Heart right ventricle (tissue), 16 donors: ENCODE data around the gene POLG. TPM values are rescaled to one million over a fixed set of nuclear protein-coding genes. Genes with fewer than 3 reads are reported as not detected.
A peak's percentile ranks its signal among the peaks of the same experiment; 100 is the strongest.

ENCODE experiments used
- ATAC-seq, 8 donors: fragments of 200-7000 bp; cut with Tn5 transposase; one replicate each; pipeline ENCODE4 v1.9.1; 2020; ENCODE audit warnings: mild to moderate bottlenecking in 8 of 8, moderate library complexity in 8 of 8, moderate number of reproducible peaks in 1 of 8
- DNase-seq, 2 donors: peaks; one replicate each; pipeline ENCODE4 v3.0.0-alpha.2; 2020
- H3K27ac ChIP-seq, 10 donors: fragments of 200-600 bp; sonication (generic) in 2 of 10; one replicate each; pipeline versions ENCODE4 v1.5.0 to v1.8.0; 2020 to 2022; ENCODE audit warnings: mild to moderate bottlenecking in 3 of 10
- H3K27me3 ChIP-seq, 7 donors: fragments of 200-600 bp; one replicate each; pipeline ENCODE4 v1.8.0; 2021 to 2022; ENCODE audit warnings: mild to moderate bottlenecking in 2 of 7
- H3K36me3 ChIP-seq, 9 donors: fragments of 200-600 bp; sonication (generic) in 1 of 9; one replicate each; pipeline versions ENCODE4 v1.5.0 to v1.8.0; 2020 to 2022; ENCODE audit warnings: mild to moderate bottlenecking in 2 of 9
- H3K4me1 ChIP-seq, 9 donors: fragments of 200-600 bp; sonication (generic) in 1 of 9; one replicate each; pipeline versions ENCODE4 v1.5.0 to v1.8.0; 2020 to 2022; ENCODE audit warnings: mild to moderate bottlenecking in 4 of 9
- H3K4me3 ChIP-seq, 10 donors: fragments of 200-600 bp; sonication (generic) in 2 of 10; one replicate each; pipeline versions ENCODE4 v1.5.0 to v1.8.0; 2020 to 2022; ENCODE audit warnings: mild to moderate bottlenecking in 7 of 10, moderate library complexity in 2 of 10
- H3K9me3 ChIP-seq, 11 donors: fragments of 200-600 bp in 10 of 11; sonication (generic) in 2 of 11; one replicate each; pipeline versions ENCODE4 v1.5.0 to v1.8.0; 2013 to 2022; ENCODE audit warnings: mild to moderate bottlenecking in 2 of 11, control low read depth in 1 of 11, moderate library complexity in 1 of 11
- CTCF ChIP-seq, 9 donors: fragments of 200-600 bp; sonication (generic) in 2 of 9; IDR thresholded peaks; one replicate each; pipeline versions ENCODE4 v1.5.0 to v1.8.0; 2021 to 2022; ENCODE audit warnings: antibody characterized with exemption in 9 of 9, mild to moderate bottlenecking in 5 of 9, moderate library complexity in 1 of 9
- WGBS, 2 donors: extraction: QIAGEN DNeasy Blood & Tissue Kit; methylation state at CpG; one replicate each; pipeline ENCODE4 v1.1.7; 2013; ENCODE audit warnings: inconsistent platforms in 1 of 2; 5-methylcytosine and 5-hydroxymethylcytosine counted together
- intact Hi-C, 10 donors: fragments of 100-400 bp; cut with DNase I; formaldehyde crosslinking; loops; one replicate each; pipeline versions ENCODE4 v1.11.1 to v1.14.2; 2022
- polyA plus RNA-seq, 2 donors: library from polyadenylated mRNA; stranded (reverse); fragments of 200-250 nt; gene quantifications; one replicate each; pipeline ENCODE4 v1.2.3, GENCODE V29; 2013
- total RNA-seq, 10 donors: library from RNA; stranded (reverse); fragmentation: NEBNext Ultra II Directional in 3 of 10; extraction: Animal tissue kit (Norgen Biotek cat#: 25700) in 3 of 10; gene quantifications; one replicate each; pipeline versions ENCODE4 v1.2.1 to v1.2.4, GENCODE V29; 2021 to 2023
- donor health status: Arrhythmogenic right ventricular cardiomyopathy.
- donor health status: ischemic (EF 13 %, LVEDD 7.1; RV severe dilation, severe dysfunction).
- donor health status: healthy with polysubstance abuse.
- donor health status: DM: no; HTN: yes; CAD: no.
- donor health status: DM: no; HTN: no; CAD: no.
- donor health status: ischemic (EF 25% LVEDD 6.9; RV normal size, moderate dysfunction).
- donor health status: ischemic (EF 25% LVEDD 5.7; RV mildly dilated, moderate dysfunction).
- donor health status: healthy.
- donor health status: DM: yes; HTN: yes; CAD: no.
- donor health status: Ischemic cardiomyopathy.
- donor health status: ischemic (EF 35%, LVEDD 5.7; RV mildly dilated, moderate dysfunction).
- donor health status: nonischemic (EF 11% LVEDD 7.7; RV severe dilation, severe dysfunction).
- donor health status: DM: yes; HTN: yes; CAD: no.
- donor health status: PGD.
- donor health status: ischemic (EF 29% LVEDD 5.4; RV normal size, mild dysfunction).
- donor health status: nonischemic (EF 23%, LVEDD 6.1; RV moderate dilation, normal function).

Gene POLG
- total and polyA plus RNA-seq, 12 donors, result 31.1 to 52.5 (median 34.7) TPM

GRCh38 chr15:89299896-89300295 is 34.7 kb downstream of the POLG start:
- peaks cover 0 to 58% (median 0%) of the 10 kb centered on the region in 9 donors for H3K36me3 ChIP-seq
- ATAC-seq, result peak in 1 of 8 donors; percentile 53
- H3K27ac ChIP-seq, result no peak overlapping the region
- TF ChIP-seq CTCF (IDR thresholded peaks at IDR 0.05), result peak in 6 of 9 donors; percentile 17 to 51 (median 41)
- H3K4me3 ChIP-seq, result no peak overlapping the region
- H3K4me1 ChIP-seq, result no peaks in the 10 kb centered on the region
- intact Hi-C loops, result loop anchor here in 7 of 10 donors (2.0 to 10.0 kb wide), 6 partner anchors 85 to 415 kb away; no protein-coding TSS in a partner anchor
- no peaks in the 10 kb centered on the region for H3K27me3 ChIP-seq
- peaks cover 0 to 8% (median 0%) of the 10 kb centered on the region in 11 donors for H3K9me3 ChIP-seq
- no peak for DNase-seq

- no peaks in the 10 kb centered on the region for H3K4me1 ChIP-seq
- H3K36me3 ChIP-seq, result peaks cover 0 to 61% (median 0%) of the 10 kb centered on the region in 9 donors
- H3K4me3 ChIP-seq, result no peak overlapping the region
- no peaks in the 10 kb centered on the region for H3K9me3 ChIP-seq
- no peaks in the 10 kb centered on the region for H3K27me3 ChIP-seq
- no peak for DNase-seq
- WGBS, 2 donors, result 93 to 96% methylated on average over 2 of the region's 2 CpGs
- TF ChIP-seq CTCF (IDR thresholded peaks at IDR 0.05), result no peak
- intact Hi-C loops, result loop anchor here in 3 of 10 donors (10.0 kb wide), 2 partner anchors 78 to 88 kb away; no protein-coding TSS in a partner anchor
- H3K27ac ChIP-seq, result no peak overlapping the region
- no peak for ATAC-seq
These were observed 41.6 kb downstream of the POLG start for GRCh38 chr15:89293012-89293411.

DNA sequence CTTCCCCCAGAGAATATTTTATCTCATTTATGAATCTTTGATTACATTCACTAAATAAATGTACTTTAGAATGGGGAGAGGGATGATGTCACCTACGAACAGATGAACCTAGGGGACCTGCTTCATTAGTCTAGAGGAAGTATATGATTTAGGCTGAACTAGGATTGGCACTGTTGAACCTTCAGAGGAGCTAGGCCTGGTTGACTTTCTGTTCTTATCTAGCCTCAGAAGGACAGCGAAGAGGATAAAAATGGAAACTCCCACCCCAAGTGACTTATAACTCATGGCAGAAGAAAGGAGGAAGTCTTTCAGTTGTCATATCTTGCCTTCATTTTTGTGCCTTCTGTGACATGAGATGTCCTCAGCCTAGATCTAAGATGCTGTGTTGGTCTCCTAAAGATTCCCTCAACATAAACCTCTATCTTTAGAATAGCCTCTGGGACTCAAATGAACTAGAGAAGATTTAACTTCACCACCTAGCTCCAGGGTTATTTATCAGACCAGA is 42.6 kb downstream of the POLG start:
- no peak for ATAC-seq
- DNase-seq, result no peak
- intact Hi-C loops, result loop anchor here in 3 of 10 donors (10.0 kb wide), 2 partner anchors 77 to 87 kb away; no protein-coding TSS in a partner anchor
- H3K27ac ChIP-seq, result no peak overlapping the region
- no peaks in the 10 kb centered on the region for H3K27me3 ChIP-seq
- 85 to 97% methylated on average over 2 of the region's 2 CpGs for WGBS, 2 donors
- H3K4me1 ChIP-seq, result no peaks in the 10 kb centered on the region
- H3K9me3 ChIP-seq, result no peaks in the 10 kb centered on the region
- TF ChIP-seq CTCF (IDR thresholded peaks at IDR 0.05), result no peak
- no peak overlapping the region for H3K4me3 ChIP-seq
- H3K36me3 ChIP-seq, result peaks cover 0 to 71% (median 0%) of the 10 kb centered on the region in 9 donors

DNA sequence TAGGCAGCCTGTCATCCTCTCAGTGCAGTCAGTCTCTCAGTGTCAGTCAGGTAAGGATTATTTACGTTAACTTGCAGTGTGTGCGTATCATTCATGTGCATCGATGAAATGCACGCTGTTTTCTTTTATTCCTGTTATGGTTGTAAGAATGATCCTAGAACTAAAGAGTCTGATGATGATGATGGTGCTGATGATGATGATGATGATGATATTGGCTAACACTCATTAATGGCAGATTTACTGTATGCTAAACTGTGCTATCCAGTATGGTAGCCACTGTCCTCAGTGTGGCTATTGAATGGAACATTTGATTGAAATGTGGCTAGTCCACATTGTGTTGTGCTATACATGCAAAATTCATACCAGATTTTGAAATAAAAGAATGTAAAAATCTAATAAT is 51.4 kb downstream of the POLG start:
- no peaks in the 10 kb centered on the region for H3K4me1 ChIP-seq
- H3K9me3 ChIP-seq, result peaks cover 0 to 13% (median 0%) of the 10 kb centered on the region in 11 donors
- H3K36me3 ChIP-seq, result peaks cover 0 to 71% (median 0%) of the 10 kb centered on the region in 9 donors
- no peak for ATAC-seq
- H3K4me3 ChIP-seq, result no peak overlapping the region
- TF ChIP-seq CTCF (IDR thresholded peaks at IDR 0.05), result no peak
- H3K27me3 ChIP-seq, result no peaks in the 10 kb centered on the region
- DNase-seq, result no peak
- intact Hi-C loops, result no loop called here
- no peak overlapping the region for H3K27ac ChIP-seq
- 80 to 98% methylated on average over 4 of the region's 4 CpGs for WGBS, 2 donors
